ENCODE measurements around the gene CES5A.

DNA sequence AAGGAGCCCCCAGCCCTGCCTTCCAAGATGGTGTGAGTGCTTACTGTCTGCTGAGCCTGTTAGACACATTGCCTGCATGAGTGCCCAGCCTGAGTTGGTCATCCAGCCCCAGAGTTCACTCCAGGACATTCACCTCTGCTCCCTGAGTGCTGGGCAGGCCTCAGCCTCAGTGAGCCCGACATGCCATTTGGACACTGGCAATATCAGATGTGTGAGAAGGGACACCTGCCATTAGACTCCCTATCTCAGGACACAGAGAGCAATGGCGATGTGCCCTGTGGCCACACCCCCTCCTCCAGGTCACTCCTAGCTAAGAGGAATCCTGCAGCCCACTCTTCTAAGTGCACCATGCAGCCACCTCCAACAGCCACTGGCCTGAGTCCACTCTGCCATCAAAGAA lies 34.7 kb upstream of the CES5A start:
- TF ChIP-seq POLR2AphosphoS5 (IDR thresholded peaks at IDR 0.05) (no peak), CTCF (IDR thresholded peaks at IDR 0.05 in 8 of 11, conservative IDR thresholded peaks at IDR 0.05 in 3 of 11) (no peak), POLR2A (IDR thresholded peaks at IDR 0.05) (no peak)
